SK-N-MC (cell line): ENCODE data around the gene PTGES3.

Experiments used
- EZH2 ChIP-seq: fragments of 200-600 bp; sonication (generic); IDR thresholded peaks from one replicate; pipeline ENCODE4 v1.6.1; 2017; ENCODE audit warnings: antibody characterized with exemption
- FOXP2 ChIP-seq: optimal IDR thresholded peaks from 2 replicates; pipeline ENCODE3; 2011; ENCODE audit warnings: mild to moderate bottlenecking, moderate library complexity; ENCODE audit not compliant: insufficient read depth; ENCODE audit errors: extremely low read length, control extremely low read depth
- POLR2AphosphoS5 ChIP-seq: IDR thresholded peaks from 2 replicates; pipeline ENCODE4 v1.6.1; 2012; ENCODE audit warnings: mild to moderate bottlenecking, low read depth, low read length, borderline replicate concordance

GRCh38 chr12:56661979-56662638 is 26.0 kb downstream of the PTGES3 start:
- TF ChIP-seq POLR2AphosphoS5 = no peak
- no peak for TF ChIP-seq EZH2
- no peak for TF ChIP-seq FOXP2
